Measurements from ENCODE around the gene TMEM183A. TPM values are rescaled to one million over a fixed set of nuclear protein-coding genes. Genes with fewer than 3 reads are reported as not detected.

TMEM183A gene
- total RNA-seq, result 98.4 and 102 TPM in 2 replicates

GRCh38 chr1:203006948-203007871, at the start of gene TMEM183A:
TSS of gene TMEM183A (plus strand) at chr1:203007374. CDS start at chr1:203007466, 92 bp downstream.

GRCh38 chr1:202957733-202958543, 49.2 kb upstream of the TMEM183A start, which contains the start of gene ADIPOR1:
TSS of gene ADIPOR1 (minus strand) at chr1:202958312. CDS start at chr1:202951070, 7,242 bp downstream.

GRCh38 chr1:203026031-203026665, 19.0 kb downstream of the TMEM183A start, which contains the start of gene PPFIA4:
TSS of gene PPFIA4 (plus strand) at chr1:203026491. CDS start at chr1:203039009, 12,518 bp downstream.

Other genes starting within 250 kb of the TMEM183A start
- 91.9 and 191 TPM in 2 replicates for gene KDM5B, start 199.0 kb upstream of the TMEM183A start, total RNA-seq
- gene PCAT6, start 196.4 kb upstream of the TMEM183A start, total RNA-seq, result 0.68 and 1.1 TPM in 2 replicates
- 6.6 and 8.5 TPM in 2 replicates for gene RABIF, start 118.2 kb upstream of the TMEM183A start, total RNA-seq
- gene KLHL12, start 80.1 kb upstream of the TMEM183A start, total RNA-seq, result 54.4 and 55.4 TPM in 2 replicates
- 167 and 244 TPM in 2 replicates for gene ADIPOR1, start 49.1 kb upstream of the TMEM183A start, total RNA-seq
- gene CYB5R1, start 40.1 kb upstream of the TMEM183A start, total RNA-seq, result 103 and 187 TPM in 2 replicates
- gene PPFIA4, start 19.1 kb downstream of the TMEM183A start, total RNA-seq, result 0.34 and 3.1 TPM in 2 replicates
- gene MYOG, start 78.6 kb downstream of the TMEM183A start, total RNA-seq, result not detected in 2 replicates
- gene ADORA1, start 120.4 kb downstream of the TMEM183A start, total RNA-seq, result not detected in 2 replicates
- not detected in 2 replicates for gene MYBPH, start 168.5 kb downstream of the TMEM183A start, total RNA-seq
- gene CHI3L1, start 179.3 kb downstream of the TMEM183A start, total RNA-seq, result under 0.01 and 3.1 TPM in 2 replicates
- gene CHIT1, start 222.3 kb downstream of the TMEM183A start, total RNA-seq, result under 0.01 TPM in 2 replicates

All from nasal cavity respiratory epithelium epithelial cell of viscerocranial mucosa (primary cell).